A673 (cell line): ENCODE measurements around the gene ERI2.

Experiments used
- CTCF ChIP-seq: fragments of 300-800, 200-600 bp; sonication (generic); conservative IDR thresholded peaks from 2 replicates; pipeline ENCODE4 v1.5.1; 2017; ENCODE audit warnings: low read depth, mild to moderate bottlenecking, antibody characterized with exemption, low read length, moderate library complexity, mixed read lengths
- EZH2 ChIP-seq: fragments of 200-600 bp; sonication (generic); IDR thresholded peaks from 2 replicates; pipeline ENCODE4 v1.6.1; 2017; ENCODE audit warnings: borderline replicate concordance, low read depth, mild to moderate bottlenecking, mixed read lengths, antibody characterized with exemption, low read length; ENCODE audit not compliant: poor library complexity, severe bottlenecking

- TF ChIP-seq CTCF (peak; percentile 63), EZH2 (no peak)
Measured at GRCh38 chr16:20799599-20799998, 6.7 kb downstream of the ERI2 start.
